Heart left ventricle (tissue), 13 donors: ENCODE data around the gene CLEC16A.

Source experiments
- CTCF ChIP-seq, 12 donors: fragments of 200-600 bp; sonication (generic) in 4 of 12; IDR thresholded peaks; one replicate each; pipeline versions ENCODE4 v1.5.0 to v1.8.0; 2018 to 2022; ENCODE audit warnings: antibody characterized with exemption in 12 of 12, mild to moderate bottlenecking in 5 of 12
- POLR2A ChIP-seq, 2 donors: fragments of 450-650 bp; IDR thresholded peaks; one replicate each; pipeline ENCODE4 v1.6.1; 2017; ENCODE audit warnings: antibody characterized with exemption in 2 of 2, mild to moderate bottlenecking in 2 of 2, moderate library complexity in 2 of 2
- donor health status: ischemic (EF 13 %, LVEDD 7.1; RV severe dilation, severe dysfunction).
- donor health status: DM: no; HTN: yes; CAD: no.
- donor health status: DM: no; HTN: no; CAD: no.
- donor health status: ischemic (EF 25% LVEDD 6.9; RV normal size, moderate dysfunction).
- donor health status: ischemic (EF 25% LVEDD 5.7; RV mildly dilated, moderate dysfunction).
- donor health status: ischemic (EF 35%, LVEDD 5.7; RV mildly dilated, moderate dysfunction).
- donor health status: nonischemic (EF 11% LVEDD 7.7; RV severe dilation, severe dysfunction).
- donor health status: DM: yes; HTN: yes; CAD: no.
- donor health status: PGD.
- donor health status: ischemic (EF 29% LVEDD 5.4; RV normal size, mild dysfunction).
- donor health status: nonischemic (EF 23%, LVEDD 6.1; RV moderate dilation, normal function).

GRCh38 chr16:11079652-11080187 is 135.4 kb downstream of the CLEC16A start:
- TF ChIP-seq CTCF (IDR thresholded peaks at IDR 0.05) (no peak), POLR2A (IDR thresholded peaks at IDR 0.05) (no peak)
